ES-I3 (cell line): ENCODE measurements around the gene TSSC4.
"Not testable (repeated sequence)": the region's sequence is repeated elsewhere in the genome, so short reads cannot be mapped to it uniquely, and the experiment has no call there.

Experiments used
- H3K36me3 ChIP-seq: 2 replicates; pipeline ENCODE4 v1.6.1; 2013; ENCODE audit warnings: mild to moderate bottlenecking, low read length, control low read depth, moderate library complexity; ENCODE audit not compliant: insufficient read depth
- H3K4me1 ChIP-seq: 2 replicates; pipeline ENCODE4 v1.6.1; 2013; ENCODE audit warnings: mild to moderate bottlenecking, control low read depth, low read length; ENCODE audit not compliant: insufficient read depth
- H3K9ac ChIP-seq: 2 replicates; pipeline ENCODE4 v1.6.1; 2013; ENCODE audit warnings: low read depth, mild to moderate bottlenecking, low read length, moderate library complexity
- H3K9me3 ChIP-seq: 2 replicates; pipeline ENCODE4 v1.6.1; 2013; ENCODE audit warnings: mild to moderate bottlenecking, low read length, moderate library complexity; ENCODE audit not compliant: control insufficient read depth, insufficient read depth

TSSC4 gene

GRCh38 chr11:2400069-2400761 lies at the start of gene TSSC4:
TSS of gene TSSC4 (plus strand) at chr11:2400750. CDS start at chr11:2402634, 1,884 bp downstream.
- no peaks in the 10 kb centered on the region for H3K4me1 ChIP-seq
- H3K36me3 ChIP-seq, result peaks cover 5% of the 10 kb centered on the region
- H3K9me3 ChIP-seq, result no peaks in the 10 kb centered on the region
- peak within 1 kb of the TSS; percentile 97 for H3K9ac ChIP-seq

DNA sequence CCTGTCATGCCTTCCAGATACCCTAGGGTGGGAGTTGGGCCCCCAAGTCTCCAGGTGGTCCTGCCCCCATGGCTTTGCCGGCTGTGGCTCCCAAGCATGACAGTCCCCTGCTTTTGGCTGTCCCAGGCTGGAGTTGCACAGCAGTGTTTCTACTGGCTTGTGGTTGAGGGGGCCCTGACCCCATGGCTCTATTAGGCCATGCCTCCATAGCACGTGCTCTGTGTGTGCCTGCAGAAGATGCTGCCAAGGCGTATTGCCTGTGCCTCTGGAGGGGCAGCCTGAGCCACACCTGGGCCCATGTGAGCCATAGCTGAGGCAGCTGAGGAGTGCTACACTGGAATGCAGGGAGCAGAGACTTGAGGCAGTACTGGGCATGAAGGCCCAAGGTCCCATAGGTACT lies 48.8 kb upstream of the TSSC4 start:
- Histone ChIP-seq H3K9me3 (peaks cover 13% of the 10 kb centered on the region; the same call in 1 of the 2 replicates), H3K4me1 (no peaks in the 10 kb centered on the region), H3K9ac (no peak overlapping the region), H3K36me3 (no peaks in the 10 kb centered on the region; the same call in 1 of the 2 replicates)

GRCh38 chr11:2352420-2352819 lies 48.1 kb upstream of the TSSC4 start:
- H3K4me1 ChIP-seq, result no peaks in the 10 kb centered on the region
- no peaks in the 10 kb centered on the region; the same call in 1 of the 2 replicates for H3K36me3 ChIP-seq
- no peak overlapping the region for H3K9ac ChIP-seq
- H3K9me3 ChIP-seq, result peaks cover 13% of the 10 kb centered on the region; the same call in 1 of the 2 replicates

DNA sequence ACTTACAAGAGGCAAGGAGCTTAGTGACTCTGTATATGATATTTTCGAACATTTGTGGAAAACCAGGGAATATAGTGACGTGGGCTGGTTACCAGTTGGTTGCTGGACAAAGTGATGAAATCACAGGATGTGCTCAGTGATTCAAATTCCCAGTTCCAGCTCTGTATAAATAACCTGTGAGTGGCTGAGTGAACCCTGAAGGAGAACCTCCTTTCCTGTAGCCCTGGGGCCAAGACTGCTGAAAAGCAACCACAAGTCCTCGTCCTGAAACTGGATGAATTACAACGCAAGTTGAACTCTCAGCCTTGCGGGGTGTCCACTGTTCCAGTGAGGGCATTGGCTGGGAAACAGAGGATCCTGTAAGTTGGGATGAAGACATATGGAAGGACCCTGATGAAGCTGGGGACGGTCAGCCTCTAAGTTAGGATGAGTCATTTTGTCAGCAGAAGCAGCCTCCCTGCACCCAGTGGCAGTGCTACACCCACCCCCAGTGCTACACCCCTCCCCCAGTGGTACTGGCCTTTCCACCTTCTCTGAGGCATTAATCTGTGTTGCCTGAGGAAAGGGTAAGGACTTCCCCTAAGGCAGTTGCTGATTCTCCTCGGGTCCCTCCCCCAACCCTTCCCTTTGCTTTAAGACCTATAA lies 45.4 kb upstream of the TSSC4 start:
- H3K9me3 ChIP-seq, result peaks cover 4% of the 10 kb centered on the region; the same call in 1 of the 2 replicates
- no peaks in the 10 kb centered on the region; the same call in 1 of the 2 replicates for H3K36me3 ChIP-seq
- no peaks in the 10 kb centered on the region for H3K4me1 ChIP-seq
- H3K9ac ChIP-seq, result no peak overlapping the region

GRCh38 chr11:2357246-2357645 lies 43.3 kb upstream of the TSSC4 start:
- no peaks in the 10 kb centered on the region for H3K4me1 ChIP-seq
- no peaks in the 10 kb centered on the region; the same call in 1 of the 2 replicates for H3K36me3 ChIP-seq
- H3K9me3 ChIP-seq, result peaks cover 4% of the 10 kb centered on the region; the same call in 1 of the 2 replicates
- H3K9ac ChIP-seq, result no peak overlapping the region

DNA sequence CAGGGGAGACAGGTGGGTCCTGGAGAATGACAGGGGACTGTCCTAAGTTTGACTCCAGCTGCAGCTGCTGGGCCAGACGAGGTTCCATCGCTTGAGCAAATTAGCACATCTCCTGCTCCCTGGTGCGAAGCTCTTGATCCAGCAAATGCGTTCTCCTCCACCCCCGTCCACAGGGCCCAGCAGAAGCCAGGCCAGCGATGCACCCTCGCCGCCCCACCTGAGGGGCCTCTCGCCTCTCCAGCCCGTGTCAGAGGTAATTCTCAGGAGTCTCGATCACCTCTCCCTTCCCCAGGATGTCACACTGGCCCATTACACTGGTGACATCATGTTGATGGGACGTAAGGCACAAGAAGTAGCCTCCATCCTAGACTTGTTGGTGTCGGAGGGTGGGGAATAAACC lies 42.9 kb upstream of the TSSC4 start:
- not testable (repeated sequence) for H3K36me3 ChIP-seq, H3K9ac ChIP-seq, H3K4me1 ChIP-seq

GRCh38 chr11:2358754-2359442 lies 41.7 kb upstream of the TSSC4 start:
- H3K9ac ChIP-seq, result no peak overlapping the region
- no peaks in the 10 kb centered on the region for H3K36me3 ChIP-seq
- H3K4me1 ChIP-seq, result no peaks in the 10 kb centered on the region
- H3K9me3 ChIP-seq, result peaks cover 4% of the 10 kb centered on the region; the same call in 1 of the 2 replicates

More for the DNA sequence above, 42.9 kb upstream of the TSSC4 start:
- not testable (repeated sequence) for H3K9me3 ChIP-seq

- Histone ChIP-seq H3K4me1 (no peaks in the 10 kb centered on the region), H3K36me3 (no peaks in the 10 kb centered on the region), H3K9ac (no peak overlapping the region), H3K9me3 (peaks cover 4% of the 10 kb centered on the region; the same call in 1 of the 2 replicates)
Measured at GRCh38 chr11:2359557-2359956, 41.0 kb upstream of the TSSC4 start.

DNA sequence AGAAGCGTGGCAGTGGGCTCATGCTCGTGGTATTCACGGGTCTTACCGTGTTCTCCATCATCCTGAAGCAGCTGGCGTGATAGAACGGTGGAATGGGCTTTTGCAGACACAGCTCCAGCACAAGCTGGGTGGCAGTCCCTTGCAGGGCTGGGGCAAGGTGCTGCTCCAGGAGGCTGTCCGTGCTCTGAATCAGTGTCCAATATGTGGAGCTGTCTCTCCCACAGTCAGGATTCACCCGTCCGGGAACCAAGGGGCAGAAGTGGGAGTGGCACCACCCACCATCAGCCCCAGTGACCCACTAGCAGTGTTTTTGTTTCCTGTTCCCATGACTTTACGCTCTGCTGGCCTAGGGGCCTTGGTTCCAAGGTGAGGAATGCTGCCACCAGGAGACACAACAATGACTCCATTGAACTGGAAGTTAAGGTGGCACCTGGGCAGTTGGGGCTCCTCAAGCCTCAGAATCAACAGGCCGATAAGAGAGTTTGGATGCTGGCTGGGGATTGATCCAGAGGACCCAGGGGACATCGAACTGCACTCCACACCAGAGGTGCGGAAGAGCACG lies 40.4 kb upstream of the TSSC4 start:
- no peaks in the 10 kb centered on the region for H3K36me3 ChIP-seq
- H3K9ac ChIP-seq, result no peak overlapping the region
- no peaks in the 10 kb centered on the region; the same call in 1 of the 2 replicates for H3K9me3 ChIP-seq
- H3K4me1 ChIP-seq, result no peaks in the 10 kb centered on the region

DNA sequence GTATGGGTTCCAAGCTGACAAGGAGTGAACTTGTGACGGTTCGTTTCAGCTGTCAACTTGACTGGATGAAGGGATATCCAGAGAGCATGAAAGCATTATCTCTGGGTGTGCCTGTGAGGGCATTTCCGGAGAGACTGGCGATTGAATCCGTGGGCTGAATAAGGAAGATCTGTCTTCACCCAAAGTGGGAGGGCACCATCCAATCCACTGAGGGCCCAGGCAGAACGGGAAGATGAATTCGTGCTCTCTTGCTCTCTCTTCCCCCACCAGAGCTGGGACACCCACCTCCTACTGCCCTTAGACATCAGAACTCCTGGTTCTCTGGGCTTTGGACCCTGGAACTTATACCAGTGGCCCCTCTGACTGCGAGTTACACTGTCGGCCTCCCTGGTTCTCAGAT lies 39.0 kb upstream of the TSSC4 start:
- Histone ChIP-seq H3K9me3 (no peaks in the 10 kb centered on the region), H3K9ac (no peak overlapping the region), H3K4me1 (no peaks in the 10 kb centered on the region), H3K36me3 (no peaks in the 10 kb centered on the region)

DNA sequence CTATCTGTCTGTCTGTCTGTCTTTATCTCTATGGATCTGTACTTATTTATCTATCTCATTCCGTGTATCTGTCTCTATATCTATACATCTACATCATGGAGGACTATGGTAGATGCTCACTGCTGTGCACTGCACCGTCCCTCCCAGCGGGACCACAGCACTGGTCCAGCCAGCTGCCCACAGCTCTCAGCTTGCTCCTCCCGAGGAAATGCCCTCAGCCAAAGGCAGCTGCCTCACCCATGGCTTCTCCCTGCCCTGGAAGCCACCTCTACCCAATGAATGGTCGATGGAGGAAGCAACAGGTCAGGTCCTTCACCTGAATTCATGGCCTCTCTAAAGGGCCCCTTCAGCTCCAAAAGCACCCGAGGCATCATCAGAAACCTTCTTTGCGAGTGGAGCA lies 38.1 kb upstream of the TSSC4 start:
- no peaks in the 10 kb centered on the region for H3K36me3 ChIP-seq

DNA sequence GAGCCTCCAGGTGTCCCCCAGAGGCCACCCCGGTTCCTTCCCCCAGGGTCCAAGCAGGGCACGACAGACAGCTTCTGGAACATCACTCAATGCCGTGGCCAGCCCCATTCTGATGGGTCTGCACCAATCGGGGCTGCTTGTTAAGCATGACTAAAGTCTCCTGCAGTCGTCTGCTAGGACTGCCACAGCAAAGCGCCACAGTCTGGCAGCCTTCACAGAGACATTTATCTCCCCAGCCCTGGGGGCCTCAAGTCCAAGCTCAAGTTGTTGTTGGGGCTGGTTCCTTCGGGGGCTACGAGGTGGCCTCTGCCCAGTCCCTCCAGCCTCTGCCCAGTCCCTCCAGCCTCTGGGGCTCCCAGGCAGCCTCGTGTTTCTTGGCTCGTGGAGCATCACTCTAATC lies 37.4 kb upstream of the TSSC4 start:
- Histone ChIP-seq H3K4me1 (no peaks in the 10 kb centered on the region), H3K9me3 (no peaks in the 10 kb centered on the region), H3K36me3 (no peaks in the 10 kb centered on the region), H3K9ac (no peak overlapping the region)

More for the DNA sequence above, 38.1 kb upstream of the TSSC4 start:
- no peaks in the 10 kb centered on the region for H3K4me1 ChIP-seq
- H3K9ac ChIP-seq, result no peak overlapping the region
- no peaks in the 10 kb centered on the region for H3K9me3 ChIP-seq

- Histone ChIP-seq H3K9me3 (no peaks in the 10 kb centered on the region), H3K9ac (no peak overlapping the region), H3K4me1 (no peaks in the 10 kb centered on the region), H3K36me3 (no peaks in the 10 kb centered on the region)
Measured at GRCh38 chr11:2363577-2364370, 36.8 kb upstream of the TSSC4 start.

DNA sequence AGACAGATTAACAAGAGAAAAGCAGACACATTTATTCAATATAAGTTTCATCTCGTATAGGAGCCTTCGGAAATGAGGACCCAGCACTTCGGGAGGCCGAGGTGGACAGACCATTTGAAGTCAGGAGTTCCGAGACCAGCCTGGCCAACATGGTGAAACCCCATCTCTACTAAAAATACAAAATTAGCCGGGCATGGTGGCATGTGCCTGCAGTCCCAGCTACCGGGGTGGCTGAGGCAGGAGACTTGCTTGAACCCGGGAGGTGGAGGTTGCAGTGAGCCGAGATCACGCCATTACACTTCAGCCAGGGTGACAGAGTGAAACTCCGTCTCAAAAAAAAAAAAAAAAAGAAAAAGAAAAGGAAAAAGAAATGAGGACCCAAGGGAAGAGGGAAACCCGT lies 36.2 kb upstream of the TSSC4 start:
- H3K36me3 ChIP-seq, H3K9me3 ChIP-seq, H3K9ac ChIP-seq, H3K4me1 ChIP-seq: not testable (repeated sequence)
